ENCODE results near the gene CTTN. TPM values are rescaled to one million over a fixed set of nuclear protein-coding genes. Genes with fewer than 3 reads are reported as not detected.

The CTTN gene
- total RNA-seq, 5 donors from 2014 or later (not counting 1 experiment from before 2014, with no cell fraction given) = 0.44 to 3.6 (median 2.3) TPM

GRCh38 chr11:70398834-70399680, 728 bp downstream of the CTTN start:
- WGBS (ENCODE audit: insufficient coverage) = 10% methylated on average over 35 of the region's 42 CpGs
- ATAC-seq (replicated peaks in 1 of 4) (no peak), DNase-seq (peak in 1 of 35 experiments; percentile 9)
- no peak overlapping the region for H3K4me3 ChIP-seq (ENCODE audit: control insufficient read depth in 1 of 2, extremely low read depth in 1 of 2, low read length in 1 of 2)
- H3K36me3 ChIP-seq (ENCODE audit: control insufficient read depth in 2 of 2, extremely low read depth in 1 of 2, insufficient read depth in 1 of 2, low read length in 1 of 2) = no peaks in the 10 kb centered on the region
- ChIA-PET POLR2A (no interaction called here), CTCF (no interaction called here)
- peak overlapping the region; percentile 56 to 90 (median 61) for H3K4me3 Mint-ChIP-seq
- no peaks in the 10 kb centered on the region for H3K9me3 ChIP-seq
- H3K4me1 Mint-ChIP-seq = peaks cover 12 to 16% (median 13%) of the 10 kb centered on the region in 3 donors
- no peaks in the 10 kb centered on the region for H3K9me3 Mint-ChIP-seq
- no peak overlapping the region for H3K27ac Mint-ChIP-seq
- peaks cover 2 to 55% of the 10 kb centered on the region in 2 experiments for H3K27me3 ChIP-seq (replicated peaks in 1 of 2; ENCODE audit: control insufficient read depth in 2 of 2, extremely low read depth in 1 of 2, insufficient read depth in 2 of 2, low read length in 1 of 2)
- H3K27me3 Mint-ChIP-seq = peaks cover 13 to 23% of the 10 kb centered on the region in 2 donors
- no peaks in the 10 kb centered on the region for H3K36me3 Mint-ChIP-seq
- H3K27ac ChIP-seq (ENCODE audit: low read length) = no peak overlapping the region
- peaks cover 3 to 22% of the 10 kb centered on the region in 2 experiments for H3K4me1 ChIP-seq (ENCODE audit: control insufficient read depth in 1 of 2, extremely low read depth in 1 of 2, insufficient read depth in 2 of 2, low read length in 2 of 2)

GRCh38 chr11:70399681-70400112, 1.4 kb downstream of the CTTN start:
- H3K4me1 Mint-ChIP-seq = peaks cover 12 to 16% (median 13%) of the 10 kb centered on the region in 3 donors
- no peaks in the 10 kb centered on the region for H3K9me3 Mint-ChIP-seq
- H3K36me3 Mint-ChIP-seq = no peaks in the 10 kb centered on the region
- ATAC-seq (replicated peaks in 1 of 4) (no peak), DNase-seq (no peak)
- H3K4me3 ChIP-seq (ENCODE audit: control insufficient read depth in 1 of 2, extremely low read depth in 1 of 2, low read length in 1 of 2) = no peak overlapping the region
- no peak overlapping the region for H3K27ac ChIP-seq (ENCODE audit: low read length)
- ChIA-PET POLR2A (no interaction called here), CTCF (no interaction called here)
- WGBS (ENCODE audit: insufficient coverage) = 70% methylated on average over 15 of the region's 16 CpGs
- H3K36me3 ChIP-seq (ENCODE audit: control insufficient read depth in 2 of 2, extremely low read depth in 1 of 2, insufficient read depth in 1 of 2, low read length in 1 of 2) = no peaks in the 10 kb centered on the region
- H3K9me3 ChIP-seq = no peaks in the 10 kb centered on the region
- peaks cover 11 to 20% of the 10 kb centered on the region in 2 donors for H3K27me3 Mint-ChIP-seq
- peaks cover 2 to 49% of the 10 kb centered on the region in 2 experiments for H3K27me3 ChIP-seq (replicated peaks in 1 of 2; ENCODE audit: control insufficient read depth in 2 of 2, extremely low read depth in 1 of 2, insufficient read depth in 2 of 2, low read length in 1 of 2)
- peaks cover 3 to 22% of the 10 kb centered on the region in 2 experiments for H3K4me1 ChIP-seq (ENCODE audit: control insufficient read depth in 1 of 2, extremely low read depth in 1 of 2, insufficient read depth in 2 of 2, low read length in 2 of 2)
- H3K27ac Mint-ChIP-seq = no peak overlapping the region
- peak overlapping the region; percentile 26 to 90 (median 61) for H3K4me3 Mint-ChIP-seq

- POLR2A ChIA-PET = no interaction called here
- Histone ChIP-seq H3K27ac (ENCODE audit: low read length) (no peak overlapping the region), H3K4me1 (ENCODE audit: control insufficient read depth in 1 of 2, extremely low read depth in 1 of 2, insufficient read depth in 2 of 2, low read length in 2 of 2) (peaks cover 3 to 22% of the 10 kb centered on the region in 2 experiments), H3K36me3 (ENCODE audit: control insufficient read depth in 2 of 2, extremely low read depth in 1 of 2, insufficient read depth in 1 of 2, low read length in 1 of 2) (no peaks in the 10 kb centered on the region), H3K4me3 (ENCODE audit: control insufficient read depth in 1 of 2, extremely low read depth in 1 of 2, low read length in 1 of 2) (no peak overlapping the region), H3K27me3 (replicated peaks in 1 of 2; ENCODE audit: control insufficient read depth in 2 of 2, extremely low read depth in 1 of 2, insufficient read depth in 2 of 2, low read length in 1 of 2) (peaks cover 0 to 39% of the 10 kb centered on the region in 2 experiments), H3K9me3 (no peaks in the 10 kb centered on the region)
- peaks cover 11 to 16% of the 10 kb centered on the region in 2 donors for H3K27me3 Mint-ChIP-seq
- CTCF ChIA-PET = no interaction called here
- no peak overlapping the region for H3K27ac Mint-ChIP-seq
- DNase-seq (no peak), ATAC-seq (replicated peaks in 1 of 4) (no peak)
- H3K4me3 Mint-ChIP-seq = no peak overlapping the region
- H3K9me3 Mint-ChIP-seq = no peaks in the 10 kb centered on the region
- 81% methylated on average over 6 of the region's 8 CpGs for WGBS (ENCODE audit: insufficient coverage)
- no peaks in the 10 kb centered on the region for H3K36me3 Mint-ChIP-seq
- peaks cover 12 to 16% (median 13%) of the 10 kb centered on the region in 3 donors for H3K4me1 Mint-ChIP-seq
Observed at GRCh38 chr11:70400643-70401042, 2.3 kb downstream of the CTTN start.

- CTCF ChIA-PET = no interaction called here
- peaks cover 10% of the 10 kb centered on the region in 2 donors for H3K27me3 Mint-ChIP-seq
- ATAC-seq (replicated peaks in 1 of 4) = no peak
Observed at GRCh38 chr11:70402016-70402415, 3.7 kb downstream of the CTTN start.

GRCh38 chr11:70402685-70403084, 4.4 kb downstream of the CTTN start:
- ChIA-PET POLR2A (no interaction called here), CTCF (no interaction called here)
- H3K27ac ChIP-seq (ENCODE audit: low read length) = no peak overlapping the region
- Mint-ChIP-seq H3K4me1 (peaks cover 5 to 9% (median 5%) of the 10 kb centered on the region in 3 donors), H3K27me3 (peaks cover 4 to 6% of the 10 kb centered on the region in 2 donors), H3K4me3 (no peak overlapping the region), H3K27ac (no peak overlapping the region), H3K9me3 (no peaks in the 10 kb centered on the region), H3K36me3 (no peaks in the 10 kb centered on the region)
- no peak overlapping the region for H3K4me3 ChIP-seq (ENCODE audit: control insufficient read depth in 1 of 2, extremely low read depth in 1 of 2, low read length in 1 of 2)
- H3K9me3 ChIP-seq = no peaks in the 10 kb centered on the region
- DNase-seq (no peak), ATAC-seq (replicated peaks in 1 of 4) (no peak)
- no CpG with 5 or more reads among the region's 1 CpG for WGBS (ENCODE audit: insufficient coverage)
- no peaks in the 10 kb centered on the region for H3K36me3 ChIP-seq (ENCODE audit: control insufficient read depth in 2 of 2, extremely low read depth in 1 of 2, insufficient read depth in 1 of 2, low read length in 1 of 2)
- peaks cover 3 to 16% of the 10 kb centered on the region in 2 experiments for H3K4me1 ChIP-seq (ENCODE audit: control insufficient read depth in 1 of 2, extremely low read depth in 1 of 2, insufficient read depth in 2 of 2, low read length in 2 of 2)
- peaks cover 0 to 22% of the 10 kb centered on the region in 2 experiments for H3K27me3 ChIP-seq (replicated peaks in 1 of 2; ENCODE audit: control insufficient read depth in 2 of 2, extremely low read depth in 1 of 2, insufficient read depth in 2 of 2, low read length in 1 of 2)

More at GRCh38 chr11:70402016-70402415, 3.7 kb downstream of the CTTN start:
- H3K4me3 ChIP-seq (ENCODE audit: control insufficient read depth in 1 of 2, extremely low read depth in 1 of 2, low read length in 1 of 2) = no peak overlapping the region
- 91% methylated on average over 4 of the region's 10 CpGs for WGBS (ENCODE audit: insufficient coverage)
- Mint-ChIP-seq H3K9me3 (no peaks in the 10 kb centered on the region), H3K36me3 (no peaks in the 10 kb centered on the region), H3K4me3 (no peak overlapping the region), H3K4me1 (peaks cover 12 to 16% (median 12%) of the 10 kb centered on the region in 3 donors), H3K27ac (no peak overlapping the region)
- no peak for DNase-seq
- POLR2A ChIA-PET = no interaction called here
- H3K9me3 ChIP-seq = no peaks in the 10 kb centered on the region
- H3K27me3 ChIP-seq (replicated peaks in 1 of 2; ENCODE audit: control insufficient read depth in 2 of 2, extremely low read depth in 1 of 2, insufficient read depth in 2 of 2, low read length in 1 of 2) = peaks cover 0 to 26% of the 10 kb centered on the region in 2 experiments
- peaks cover 3 to 22% of the 10 kb centered on the region in 2 experiments for H3K4me1 ChIP-seq (ENCODE audit: control insufficient read depth in 1 of 2, extremely low read depth in 1 of 2, insufficient read depth in 2 of 2, low read length in 2 of 2)
- no peaks in the 10 kb centered on the region for H3K36me3 ChIP-seq (ENCODE audit: control insufficient read depth in 2 of 2, extremely low read depth in 1 of 2, insufficient read depth in 1 of 2, low read length in 1 of 2)
- H3K27ac ChIP-seq (ENCODE audit: low read length) = no peak overlapping the region

- peaks cover 0 to 4% (median 1%) of the 10 kb centered on the region in 3 donors for H3K4me1 Mint-ChIP-seq
- ATAC-seq (replicated peaks in 1 of 4) (no peak), DNase-seq (no peak)
- no peak overlapping the region for H3K27ac Mint-ChIP-seq
- CTCF ChIA-PET = interaction anchor here in 1 of 2 donors (0.5 kb wide), 1 partner anchor 111 kb away, joined by 4 read pairs; no protein-coding TSS in a partner anchor
- WGBS (ENCODE audit: insufficient coverage) = 88% methylated on average over 9 of the region's 11 CpGs
- H3K9me3 Mint-ChIP-seq = no peaks in the 10 kb centered on the region
- peaks cover 0 to 4% of the 10 kb centered on the region in 2 donors for H3K27me3 Mint-ChIP-seq
- H3K4me3 Mint-ChIP-seq = no peak overlapping the region
- H3K36me3 Mint-ChIP-seq = no peaks in the 10 kb centered on the region
- Histone ChIP-seq H3K27me3 (replicated peaks in 1 of 2; ENCODE audit: control insufficient read depth in 2 of 2, extremely low read depth in 1 of 2, insufficient read depth in 2 of 2, low read length in 1 of 2) (peaks cover 0 to 15% of the 10 kb centered on the region in 2 experiments), H3K9me3 (no peaks in the 10 kb centered on the region), H3K4me3 (ENCODE audit: control insufficient read depth in 1 of 2, extremely low read depth in 1 of 2, low read length in 1 of 2) (no peak overlapping the region), H3K27ac (ENCODE audit: low read length) (no peak overlapping the region), H3K4me1 (ENCODE audit: control insufficient read depth in 1 of 2, extremely low read depth in 1 of 2, insufficient read depth in 2 of 2, low read length in 2 of 2) (peaks cover 0 to 3% of the 10 kb centered on the region in 2 experiments), H3K36me3 (ENCODE audit: control insufficient read depth in 2 of 2, extremely low read depth in 1 of 2, insufficient read depth in 1 of 2, low read length in 1 of 2) (no peaks in the 10 kb centered on the region)
- POLR2A ChIA-PET = no interaction called here
Observed at GRCh38 chr11:70404244-70404643, 5.9 kb downstream of the CTTN start.
